GM23338 (cell line): ENCODE results near the gene OR10D3. TPM values are rescaled to one million over a fixed set of nuclear protein-coding genes. Genes with fewer than 3 reads are reported as not detected.
"Not testable (repeated sequence)": the region's sequence is repeated elsewhere in the genome, so short reads cannot be mapped to it uniquely, and the experiment has no call there.

Experiments
- ATAC-seq: fragments of 200-7000 bp; cut with Tn5 transposase; 3 replicates; pipeline ENCODE4 v1.9.1; 2020
- DNase-seq: peaks from one replicate; pipeline ENCODE4 v3.0.0-alpha.2; 2015; ENCODE audit warnings: low spot score
- H2AFZ ChIP-seq: fragments of 200-600 bp; sonication (generic); 2 replicates; pipeline ENCODE4 v1.8.0; 2016; ENCODE audit warnings: antibody characterized with exemption, mild to moderate bottlenecking, moderate library complexity
- H3F3A ChIP-seq: fragments of 200-600 bp; sonication (generic); replicated peaks from 2 replicates; pipeline ENCODE4 v1.8.0; 2017; ENCODE audit warnings: antibody characterized with exemption, mixed run types, low read depth
- H3K27ac ChIP-seq: fragments of 200-600 bp; sonication (generic); 2 replicates; pipeline ENCODE4 v1.6.1; 2016; ENCODE audit warnings: low read depth
- H3K27me3 ChIP-seq: fragments of 200-600 bp; sonication (generic); 2 replicates; pipeline ENCODE4 v1.8.0; 2016; ENCODE audit warnings: mild to moderate bottlenecking, mixed run types, moderate library complexity; ENCODE audit not compliant: insufficient read depth
- H3K36me3 ChIP-seq: fragments of 200-600 bp; sonication (generic); 2 replicates; pipeline ENCODE4 v1.8.0; 2016; ENCODE audit warnings: mild to moderate bottlenecking; ENCODE audit not compliant: insufficient read depth
- H3K4me1 ChIP-seq: fragments of 200-600 bp; sonication (generic); 2 replicates; pipeline ENCODE4 v1.8.0; 2016; ENCODE audit warnings: mild to moderate bottlenecking, moderate library complexity; ENCODE audit not compliant: insufficient read depth
- H3K4me2 ChIP-seq: fragments of 200-600 bp; sonication (generic); 2 replicates; pipeline ENCODE4 v1.7.1; 2017; ENCODE audit warnings: mixed run types
- H3K4me3 ChIP-seq: fragments of 200-600 bp; sonication (generic); 2 replicates; pipeline ENCODE4 v1.6.1; 2016; ENCODE audit warnings: mixed run types
- H3K79me2 ChIP-seq: fragments of 200-600 bp; sonication (generic); replicated peaks from 2 replicates; pipeline ENCODE4 v1.8.0; 2017; ENCODE audit warnings: mild to moderate bottlenecking; ENCODE audit not compliant: insufficient read depth
- H3K9me2 ChIP-seq: fragments of 200-600 bp; sonication (generic); 2 replicates; pipeline ENCODE4 v1.8.0; 2017; ENCODE audit not compliant: insufficient read depth
- H4K20me1 ChIP-seq: fragments of 200-600 bp; sonication (generic); replicated peaks from 2 replicates; pipeline ENCODE4 v1.8.0; 2017; ENCODE audit warnings: mild to moderate bottlenecking; ENCODE audit not compliant: insufficient read depth
- H3K27ac Mint-ChIP-seq: 2 replicates; pipeline ENCODE4 v1.8.0; 2020; ENCODE audit warnings: inconsistent platforms, mild to moderate bottlenecking, moderate library complexity, mixed read lengths
- H3K27me3 Mint-ChIP-seq: 3 replicates; pipeline ENCODE4 v1.8.0; 2022; ENCODE audit warnings: low read depth, mild to moderate bottlenecking, moderate library complexity, mixed read lengths, inconsistent platforms; ENCODE audit not compliant: insufficient read depth, poor library complexity
- H3K36me3 Mint-ChIP-seq: 3 replicates; pipeline ENCODE4 v1.8.0; 2021; ENCODE audit warnings: low read depth, mild to moderate bottlenecking, inconsistent platforms, moderate library complexity, mixed read lengths
- H3K4me1 Mint-ChIP-seq: 3 replicates; pipeline ENCODE4 v1.8.0; 2020; ENCODE audit warnings: mild to moderate bottlenecking, inconsistent platforms, mixed read lengths
- H3K4me3 Mint-ChIP-seq: 3 replicates; pipeline ENCODE4 v1.8.0; 2021; ENCODE audit warnings: moderate library complexity, mild to moderate bottlenecking, inconsistent platforms, mixed read lengths
- H3K9me3 Mint-ChIP-seq: 3 replicates; pipeline ENCODE4 v1.8.0; 2020; ENCODE audit warnings: moderate library complexity, mild to moderate bottlenecking, inconsistent platforms, mixed read lengths
- CREB1 ChIP-seq: fragments of 250-450 bp; sonication (Bioruptor Pico); IDR thresholded peaks from 2 replicates; pipeline ENCODE4 v1.5.0; 2020; ENCODE audit warnings: low read depth, mild to moderate bottlenecking, moderate library complexity
- JUNB ChIP-seq: IDR thresholded peaks from one replicate; pipeline ENCODE4 v1.6.1; 2016; ENCODE audit warnings: antibody characterized with exemption; ENCODE audit not compliant: unreplicated experiment
- REST ChIP-seq: IDR thresholded peaks from one replicate; pipeline ENCODE4 v1.6.1; 2018; ENCODE audit warnings: antibody characterized with exemption; ENCODE audit not compliant: unreplicated experiment
- STAT1 ChIP-seq: IDR thresholded peaks from one replicate; pipeline ENCODE4 v1.6.1; 2016; ENCODE audit warnings: antibody characterized with exemption; ENCODE audit not compliant: unreplicated experiment
- polyA plus RNA-seq: library from polyadenylated mRNA; unstranded; fragments of >200 nt; fragmentation: Nextera tagmentation; extraction: Ambion mirVana; gene quantifications from 2 replicates; pipeline ENCODE4 v1.2.1, GENCODE V29; 2016
- total RNA-seq: library from RNA; depleted of rRNA; stranded (reverse); fragments of >200 nt; shearing (Covaris generic); gene quantifications from 2 replicates; pipeline ENCODE4 v1.2.3, GENCODE V29; 2014

OR10D3 gene
- total and polyA plus RNA-seq, 2 experiments from 2014 or later: not detected

- TF ChIP-seq JUNB (no peak), STAT1 (no peak)
Observed at GRCh38 chr11:124219126-124219525, 36.0 kb downstream of the OR10D3 start (continued).

- ATAC-seq (no peak), DNase-seq (no peak)
- no peaks in the 10 kb centered on the region for H3K9me3 Mint-ChIP-seq
- Histone ChIP-seq H3F3A (no peaks in the 10 kb centered on the region), H3K27me3 (no peaks in the 10 kb centered on the region), H3K4me1 (no peaks in the 10 kb centered on the region), H3K79me2 (no peaks in the 10 kb centered on the region), H4K20me1 (no peaks in the 10 kb centered on the region), H3K27ac (no peak overlapping the region), H3K4me2 (no peak overlapping the region), H3K36me3 (no peaks in the 10 kb centered on the region), H3K9me2 (no peaks in the 10 kb centered on the region), H2AFZ (no peak overlapping the region), H3K4me3 (no peak overlapping the region)
- no peaks in the 10 kb centered on the region for H3K36me3 Mint-ChIP-seq
- TF ChIP-seq REST: no peak
- TF ChIP-seq STAT1: no peak
- no peak overlapping the region for H3K27ac Mint-ChIP-seq
- no peak overlapping the region for H3K4me3 Mint-ChIP-seq
- no peaks in the 10 kb centered on the region for H3K27me3 Mint-ChIP-seq
- no peaks in the 10 kb centered on the region; the same call in 2 of the 3 replicates for H3K4me1 Mint-ChIP-seq
Observed at GRCh38 chr11:124222407-124222806, 39.3 kb downstream of the OR10D3 start.

GRCh38 chr11:124224618-124225423, 41.7 kb downstream of the OR10D3 start:
- H3K9me3 Mint-ChIP-seq, H3K4me3 ChIP-seq, H2AFZ ChIP-seq, DNase-seq, H3K27me3 Mint-ChIP-seq, H3K79me2 ChIP-seq, H3K36me3 ChIP-seq, H3K4me1 Mint-ChIP-seq, H3K4me1 ChIP-seq, H3K4me3 Mint-ChIP-seq, H3K27ac ChIP-seq, H3K27ac Mint-ChIP-seq, H3K36me3 Mint-ChIP-seq, H3K9me2 ChIP-seq, H3K27me3 ChIP-seq, ATAC-seq, H4K20me1 ChIP-seq, H3K4me2 ChIP-seq, H3F3A ChIP-seq: not testable (repeated sequence)

GRCh38 chr11:124225471-124225870, 42.3 kb downstream of the OR10D3 start:
- Mint-ChIP-seq H3K9me3 (no peaks in the 10 kb centered on the region), H3K27ac (no peak overlapping the region), H3K27me3 (no peaks in the 10 kb centered on the region), H3K4me1 (no peaks in the 10 kb centered on the region; the same call in 2 of the 3 replicates), H3K4me3 (no peak overlapping the region), H3K36me3 (no peaks in the 10 kb centered on the region)
- H3K27me3 ChIP-seq: no peaks in the 10 kb centered on the region
- H3K36me3 ChIP-seq: no peaks in the 10 kb centered on the region
- no peaks in the 10 kb centered on the region for H3K79me2 ChIP-seq
- H3K4me1 ChIP-seq: no peaks in the 10 kb centered on the region
- TF ChIP-seq CREB1 (CRISPR knock-in tag): no peak
- H4K20me1 ChIP-seq: no peaks in the 10 kb centered on the region
- no peak overlapping the region for H2AFZ ChIP-seq
- no peak overlapping the region for H3K4me3 ChIP-seq
- H3K9me2 ChIP-seq: no peaks in the 10 kb centered on the region; the same call in 1 of the 2 replicates
- DNase-seq: no peak
- H3K4me2 ChIP-seq: no peak overlapping the region
- ATAC-seq: no peak
- H3K27ac ChIP-seq: no peak overlapping the region
- H3F3A ChIP-seq: no peaks in the 10 kb centered on the region
